HG03060 (cell line): ENCODE data around the gene CCBE1.

Experiments
- ATAC-seq: cut with Tn5 transposase; IDR thresholded peaks from one replicate; pipeline ENCODE4 v1.9.1; 2021; ENCODE audit warnings: low read depth, moderate number of reproducible peaks; ENCODE audit not compliant: unreplicated experiment

Gene CCBE1

GRCh38 chr18:59624369-59624765 is 72.9 kb downstream of the CCBE1 start:
- ATAC-seq, result no peak

GRCh38 chr18:59623456-59624368 is 73.5 kb downstream of the CCBE1 start:
- ATAC-seq, result no peak

- no peak for ATAC-seq
Measured at GRCh38 chr18:59621027-59621426, 76.2 kb downstream of the CCBE1 start.

- no peak for ATAC-seq
Measured at GRCh38 chr18:59620381-59620780, 76.8 kb downstream of the CCBE1 start.

GRCh38 chr18:59619816-59620215 is 77.4 kb downstream of the CCBE1 start:
- no peak for ATAC-seq

- no peak for ATAC-seq
Measured at GRCh38 chr18:59617468-59617932, 79.7 kb downstream of the CCBE1 start.

GRCh38 chr18:59616501-59616900 is 80.7 kb downstream of the CCBE1 start:
- ATAC-seq, result no peak

GRCh38 chr18:59613903-59614302 is 83.3 kb downstream of the CCBE1 start:
- ATAC-seq, result no peak

- ATAC-seq, result no peak
Measured at GRCh38 chr18:59612381-59612780, 84.8 kb downstream of the CCBE1 start.

- no peak for ATAC-seq
Measured at GRCh38 chr18:59610546-59611140, 86.6 kb downstream of the CCBE1 start.

GRCh38 chr18:59609654-59610053 is 87.6 kb downstream of the CCBE1 start:
- ATAC-seq, result no peak

- no peak for ATAC-seq
Measured at GRCh38 chr18:59607471-59607870, 89.8 kb downstream of the CCBE1 start.

- no peak for ATAC-seq
Measured at GRCh38 chr18:59607078-59607379, 90.2 kb downstream of the CCBE1 start.

- no peak for ATAC-seq
Measured at GRCh38 chr18:59606193-59607077, 90.8 kb downstream of the CCBE1 start.

- ATAC-seq, result no peak
Measured at GRCh38 chr18:59605633-59606192, 91.5 kb downstream of the CCBE1 start.

- no peak for ATAC-seq
Measured at GRCh38 chr18:59604877-59605276, 92.3 kb downstream of the CCBE1 start.

- ATAC-seq, result no peak
Measured at GRCh38 chr18:59597049-59597448, 100.2 kb downstream of the CCBE1 start.

GRCh38 chr18:59593291-59593717 is 103.9 kb downstream of the CCBE1 start:
- no peak for ATAC-seq

GRCh38 chr18:59592624-59593023 is 104.6 kb downstream of the CCBE1 start:
- no peak for ATAC-seq

GRCh38 chr18:59582395-59582794 is 114.8 kb downstream of the CCBE1 start:
- no peak for ATAC-seq

GRCh38 chr18:59579509-59579908 is 117.7 kb downstream of the CCBE1 start:
- ATAC-seq, result no peak
